Smooth muscle cell (in vitro differentiated cells): Measurements from ENCODE around the gene STX16. TPM values are rescaled to one million over a fixed set of nuclear protein-coding genes. Genes with fewer than 3 reads are reported as not detected.

Source experiments
- DNase-seq: peaks from one replicate; lab custom pipeline; 2025; ENCODE audit not compliant: unreplicated experiment; lab: John Stamatoyannopoulos, UW
- H2AFZ ChIP-seq: fragments of 200-600 bp; sonication (generic); 2 replicates; pipeline ENCODE4 v1.6.0; 2016; ENCODE audit warnings: antibody characterized with exemption, low read depth, mild to moderate bottlenecking
- H3F3A ChIP-seq: fragments of 200-600 bp; sonication (generic); 2 replicates; pipeline ENCODE4 v1.6.0; 2017; ENCODE audit warnings: antibody characterized with exemption, low read depth
- H3K27ac ChIP-seq: fragments of 200-600 bp; sonication (generic); 2 replicates; pipeline ENCODE4 v1.5.1; 2016; ENCODE audit warnings: low read depth, mild to moderate bottlenecking
- H3K27me3 ChIP-seq: fragments of 200-600 bp; sonication (generic); 2 replicates; pipeline ENCODE4 v1.6.1; 2016; ENCODE audit warnings: low read depth, mild to moderate bottlenecking
- H3K36me3 ChIP-seq: fragments of 200-600 bp; sonication (generic); 2 replicates; pipeline ENCODE4 v1.5.1; 2016; ENCODE audit warnings: low read depth
- H3K4me1 ChIP-seq: fragments of 200-600 bp; sonication (generic); 2 replicates; pipeline ENCODE4 v1.5.1; 2016; ENCODE audit warnings: low read depth
- H3K4me2 ChIP-seq: fragments of 200-600 bp; sonication (generic); 2 replicates; pipeline ENCODE4 v1.6.0; 2016; ENCODE audit warnings: mild to moderate bottlenecking
- H3K4me3 ChIP-seq: fragments of 200-600 bp; sonication (generic); 2 replicates; pipeline ENCODE4 v1.5.1; 2016; ENCODE audit warnings: mild to moderate bottlenecking
- H3K79me2 ChIP-seq: fragments of 200-600 bp; sonication (generic); 2 replicates; pipeline ENCODE4 v1.6.0; 2016; ENCODE audit warnings: low read depth, mild to moderate bottlenecking
- H3K9ac ChIP-seq: fragments of 200-600 bp; sonication (generic); 2 replicates; pipeline ENCODE4 v1.6.0; 2016; ENCODE audit warnings: low read depth
- H3K9me3 ChIP-seq: fragments of 200-600 bp; sonication (generic); replicated peaks from 2 replicates; pipeline ENCODE4 v1.5.1; 2016; ENCODE audit warnings: low read depth
- H4K20me1 ChIP-seq: fragments of 200-600 bp; sonication (generic); 2 replicates; pipeline ENCODE4 v1.6.0; 2016; ENCODE audit warnings: low read depth
- CTCF ChIP-seq: fragments of 200-600 bp; sonication (generic); IDR thresholded peaks from 2 replicates; pipeline ENCODE4 v1.5.1; 2017; ENCODE audit warnings: borderline replicate concordance, mild to moderate bottlenecking, antibody characterized with exemption; ENCODE audit not compliant: insufficient read depth, poor library complexity, severe bottlenecking
- whole genome bisulfite sequencing: methylation state at CpG from one replicate; pipeline ENCODE4 v1.1.7; 2016; ENCODE audit warnings: low lambda C conversion rate; 5-methylcytosine and 5-hydroxymethylcytosine counted together
- polyA plus RNA-seq: library from polyadenylated mRNA; unstranded; fragments of >200 nt; fragmentation: Nextera tagmentation; extraction: Ambion mirVana; gene quantifications from 2 replicates; pipeline ENCODE4 v1.2.1, GENCODE V29; 2016
- total RNA-seq: library from RNA; depleted of rRNA; stranded (reverse); fragments of >200 nt; gene quantifications from 2 replicates; pipeline ENCODE4 v1.2.3, GENCODE V29; 2014

Gene STX16
- total and polyA plus RNA-seq, 2 experiments from 2014 or later: 22.5 to 35.8 TPM

GRCh38 chr20:58691773-58692578 is 40.9 kb downstream of the STX16 start:
- DNase-seq: no peak
- Histone ChIP-seq H3K36me3 (no peaks in the 10 kb centered on the region), H2AFZ (peak overlapping the region; percentile 43), H3K9me3 (no peaks in the 10 kb centered on the region), H3K4me2 (peak overlapping the region; percentile 69), H3K4me3 (no peak overlapping the region), H3K4me1 (peaks cover 8% of the 10 kb centered on the region), H3K27ac (peak overlapping the region; percentile 76), H4K20me1 (no peaks in the 10 kb centered on the region), H3K27me3 (no peaks in the 10 kb centered on the region), H3F3A (peaks cover 8% of the 10 kb centered on the region), H3K9ac (peak overlapping the region; percentile 85), H3K79me2 (no peaks in the 10 kb centered on the region)
- 66% methylated on average over 31 of the region's 31 CpGs for WGBS
- no peak for TF ChIP-seq CTCF

GRCh38 chr20:58692579-58693225 is 41.6 kb downstream of the STX16 start, which contains the start of gene NPEPL1:
NPEPL1 (plus strand) TSS chr20:58692800; CDS start chr20:58692901, 101 bp downstream.
- 3% methylated on average over 23 of the region's 93 CpGs for WGBS
- Histone ChIP-seq H3K9ac (peak within 1 kb of the TSS; percentile 85), H3K4me3 (peak within 1 kb of the TSS; percentile 49)

GRCh38 chr20:58693226-58694006 is 42.3 kb downstream of the STX16 start:
- Histone ChIP-seq H3F3A (peaks cover 8% of the 10 kb centered on the region), H3K9ac (peak overlapping the region; percentile 34), H3K4me1 (peaks cover 8% of the 10 kb centered on the region), H3K27ac (no peak overlapping the region), H3K27me3 (no peaks in the 10 kb centered on the region), H3K4me3 (peak overlapping the region; percentile 49), H2AFZ (no peak overlapping the region), H3K4me2 (peak overlapping the region; percentile 89), H4K20me1 (no peaks in the 10 kb centered on the region), H3K9me3 (no peaks in the 10 kb centered on the region), H3K79me2 (no peaks in the 10 kb centered on the region), H3K36me3 (no peaks in the 10 kb centered on the region)
- WGBS: 71% methylated on average over 37 of the region's 51 CpGs
- DNase-seq: no peak
- TF ChIP-seq CTCF: no peak

More at GRCh38 chr20:58692579-58693225, 41.6 kb downstream of the STX16 start, which contains the start of gene NPEPL1:
- Histone ChIP-seq H3K4me1 (peaks cover 8% of the 10 kb centered on the region), H3K36me3 (no peaks in the 10 kb centered on the region), H3F3A (peaks cover 8% of the 10 kb centered on the region), H3K4me2 (peak within 1 kb of the TSS; percentile 89), H3K79me2 (no peaks in the 10 kb centered on the region), H2AFZ (peak within 1 kb of the TSS; percentile 43), H4K20me1 (no peaks in the 10 kb centered on the region), H3K9me3 (no peaks in the 10 kb centered on the region), H3K27me3 (no peaks in the 10 kb centered on the region), H3K27ac (peak within 1 kb of the TSS; percentile 76)
- no peak for DNase-seq
- TF ChIP-seq CTCF: no peak
